Gastroesophageal sphincter (tissue), 3 donors: ENCODE results near the gene KCNMA1.

Experiments used
- CTCF ChIP-seq, 4 experiments: fragments of 200-600 bp in 2 of 4; fragments of 450-650 bp in 2 of 4; sonication (generic) in 1 of 4; IDR thresholded peaks; one replicate each; pipeline ENCODE4 v1.5.1; 2017 to 2019; ENCODE audit warnings: antibody characterized with exemption in 4 of 4, mild to moderate bottlenecking in 2 of 4, moderate library complexity in 2 of 4
- EP300 ChIP-seq: sonication (generic); formaldehyde crosslinking; IDR thresholded peaks from one replicate; pipeline ENCODE4 v1.6.1; 2017; ENCODE audit warnings: antibody characterized with exemption, mild to moderate bottlenecking

DNA sequence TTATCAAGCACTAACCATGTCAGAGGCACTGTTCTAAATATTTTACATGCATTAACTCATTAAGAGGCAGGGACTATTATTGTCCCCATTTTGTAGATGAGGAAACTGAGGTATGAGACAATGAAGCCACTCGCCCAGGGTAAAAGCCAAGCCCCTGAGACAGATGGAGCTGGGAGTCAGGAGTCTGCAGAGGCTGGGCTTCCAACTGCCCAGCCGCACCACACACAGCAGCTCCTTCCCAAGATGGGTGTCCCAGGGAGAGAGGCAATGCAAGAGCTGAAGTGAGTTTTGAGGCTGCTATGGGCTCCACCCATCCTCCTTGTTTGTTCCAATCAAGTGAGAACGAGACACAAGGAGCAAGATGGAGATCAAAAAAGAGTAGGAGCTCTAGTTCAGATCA lies 244.2 kb downstream of the KCNMA1 start:
- TF ChIP-seq CTCF (IDR thresholded peaks at IDR 0.05): no peak
- TF ChIP-seq EP300: no peak
